Panc1 (cell line): Measurements from ENCODE around the gene AGAP1.

Experiments used
- SIN3A ChIP-seq: IDR thresholded peaks from 2 replicates; pipeline ENCODE4 v1.6.1; 2012; ENCODE audit warnings: low read depth, mild to moderate bottlenecking, low read length, moderate library complexity, borderline replicate concordance; ENCODE audit not compliant: insufficient read depth
- TF ChIP-seq, protein P1 (sequence below): fragments of 450-650 bp; IDR thresholded peaks from 2 replicates; pipeline ENCODE4 v1.5.1; 2017; ENCODE audit warnings: mild to moderate bottlenecking

DNA sequence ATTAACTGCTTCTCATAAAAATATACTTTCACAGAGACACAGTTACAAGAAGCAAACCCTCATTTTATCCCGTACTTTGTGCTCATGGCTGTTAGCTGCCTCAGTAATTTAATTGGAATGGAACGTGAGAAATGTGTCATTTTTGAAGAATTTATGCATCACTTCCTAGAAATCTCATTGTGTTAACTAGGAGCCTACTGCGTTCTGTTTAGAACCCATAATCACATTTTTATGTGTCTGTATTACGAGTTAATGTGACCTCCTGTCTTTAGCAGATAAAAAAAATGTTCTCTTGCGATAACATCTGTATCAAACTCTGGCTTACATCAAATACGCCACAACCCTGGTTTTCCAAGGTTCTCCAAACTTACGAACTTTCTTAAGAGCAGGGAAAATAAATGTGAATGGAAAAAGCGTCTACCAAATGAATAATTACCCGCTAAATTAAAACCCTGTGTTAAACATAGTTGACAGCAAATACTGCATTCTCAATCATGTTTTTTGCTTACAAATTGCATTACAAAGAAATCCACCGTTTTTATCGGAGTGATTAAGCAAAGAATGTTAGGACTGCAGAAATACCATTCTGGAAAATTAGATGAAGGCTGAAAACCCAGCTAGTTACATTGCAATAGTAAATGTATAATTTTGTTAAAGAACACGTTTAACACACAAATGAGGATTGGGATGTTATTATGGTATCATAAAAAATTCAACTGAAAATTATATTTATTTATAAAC is 686.4 kb downstream of the AGAP1 start:
- TF ChIP-seq, protein P1, sequence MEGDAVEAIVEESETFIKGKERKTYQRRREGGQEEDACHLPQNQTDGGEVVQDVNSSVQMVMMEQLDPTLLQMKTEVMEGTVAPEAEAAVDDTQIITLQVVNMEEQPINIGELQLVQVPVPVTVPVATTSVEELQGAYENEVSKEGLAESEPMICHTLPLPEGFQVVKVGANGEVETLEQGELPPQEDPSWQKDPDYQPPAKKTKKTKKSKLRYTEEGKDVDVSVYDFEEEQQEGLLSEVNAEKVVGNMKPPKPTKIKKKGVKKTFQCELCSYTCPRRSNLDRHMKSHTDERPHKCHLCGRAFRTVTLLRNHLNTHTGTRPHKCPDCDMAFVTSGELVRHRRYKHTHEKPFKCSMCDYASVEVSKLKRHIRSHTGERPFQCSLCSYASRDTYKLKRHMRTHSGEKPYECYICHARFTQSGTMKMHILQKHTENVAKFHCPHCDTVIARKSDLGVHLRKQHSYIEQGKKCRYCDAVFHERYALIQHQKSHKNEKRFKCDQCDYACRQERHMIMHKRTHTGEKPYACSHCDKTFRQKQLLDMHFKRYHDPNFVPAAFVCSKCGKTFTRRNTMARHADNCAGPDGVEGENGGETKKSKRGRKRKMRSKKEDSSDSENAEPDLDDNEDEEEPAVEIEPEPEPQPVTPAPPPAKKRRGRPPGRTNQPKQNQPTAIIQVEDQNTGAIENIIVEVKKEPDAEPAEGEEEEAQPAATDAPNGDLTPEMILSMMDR = no peak
- TF ChIP-seq SIN3A = no peak
